ENCODE measurements around the gene HOXD3.
A peak's percentile ranks its signal among the peaks of the same experiment; 100 is the strongest.

The HOXD3 gene

DNA sequence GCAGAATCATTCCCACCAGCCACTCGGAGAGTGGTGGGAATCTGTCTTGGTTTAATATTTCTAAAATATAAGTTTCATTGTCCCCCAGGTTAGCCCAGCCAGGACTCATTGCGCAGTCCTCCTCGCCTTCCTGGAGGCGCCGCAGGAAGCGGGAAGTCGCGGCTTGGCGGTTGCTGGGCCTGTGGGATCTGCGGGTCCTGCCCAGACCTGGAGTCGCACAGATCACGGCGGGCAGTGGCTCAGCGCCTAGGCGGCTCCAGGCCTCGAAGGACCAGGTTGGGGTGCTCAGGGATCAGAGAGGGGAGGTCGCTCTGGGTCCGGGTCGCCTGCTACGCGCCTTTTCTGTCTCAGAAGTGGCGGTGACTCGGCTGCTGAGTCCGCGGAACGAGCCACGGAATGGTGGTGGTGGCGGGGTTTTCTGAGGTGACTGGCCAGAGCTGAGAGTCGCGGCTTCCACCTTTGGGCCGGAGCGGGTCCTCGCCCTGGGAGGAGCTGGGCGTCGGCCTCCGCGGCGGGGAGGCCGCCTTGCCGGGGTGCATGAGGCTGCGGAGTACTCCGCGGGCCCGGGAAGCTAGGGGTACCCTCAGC, 2.6 kb downstream of the HOXD3 start:
- Histone ChIP-seq H3K27me3 (peaks cover 0 to 82% of the 10 kb centered on the region in 2 donors), H3K4me1 (peaks cover 0 to 54% (median 37%) of the 10 kb centered on the region in 4 donors), H3K9me3 (peaks cover 0 to 7% (median 0%) of the 10 kb centered on the region in 3 donors), H3K27ac (no peak overlapping the region), H3K36me3 (peaks cover 0 to 8% (median 0%) of the 10 kb centered on the region in 3 donors), H3K4me3 (peak overlapping the region; percentile 28 to 41)
- intact Hi-C loops (cut with DNase I; ENCODE audit: low total_unique reads): loop anchor here (10.0 kb wide), 1 partner anchor 95 kb away; no protein-coding TSS in a partner anchor
- TF ChIP-seq, protein P1, sequence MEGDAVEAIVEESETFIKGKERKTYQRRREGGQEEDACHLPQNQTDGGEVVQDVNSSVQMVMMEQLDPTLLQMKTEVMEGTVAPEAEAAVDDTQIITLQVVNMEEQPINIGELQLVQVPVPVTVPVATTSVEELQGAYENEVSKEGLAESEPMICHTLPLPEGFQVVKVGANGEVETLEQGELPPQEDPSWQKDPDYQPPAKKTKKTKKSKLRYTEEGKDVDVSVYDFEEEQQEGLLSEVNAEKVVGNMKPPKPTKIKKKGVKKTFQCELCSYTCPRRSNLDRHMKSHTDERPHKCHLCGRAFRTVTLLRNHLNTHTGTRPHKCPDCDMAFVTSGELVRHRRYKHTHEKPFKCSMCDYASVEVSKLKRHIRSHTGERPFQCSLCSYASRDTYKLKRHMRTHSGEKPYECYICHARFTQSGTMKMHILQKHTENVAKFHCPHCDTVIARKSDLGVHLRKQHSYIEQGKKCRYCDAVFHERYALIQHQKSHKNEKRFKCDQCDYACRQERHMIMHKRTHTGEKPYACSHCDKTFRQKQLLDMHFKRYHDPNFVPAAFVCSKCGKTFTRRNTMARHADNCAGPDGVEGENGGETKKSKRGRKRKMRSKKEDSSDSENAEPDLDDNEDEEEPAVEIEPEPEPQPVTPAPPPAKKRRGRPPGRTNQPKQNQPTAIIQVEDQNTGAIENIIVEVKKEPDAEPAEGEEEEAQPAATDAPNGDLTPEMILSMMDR (IDR thresholded peaks at IDR 0.05): no peak
- no peak for DNase-seq

DNA sequence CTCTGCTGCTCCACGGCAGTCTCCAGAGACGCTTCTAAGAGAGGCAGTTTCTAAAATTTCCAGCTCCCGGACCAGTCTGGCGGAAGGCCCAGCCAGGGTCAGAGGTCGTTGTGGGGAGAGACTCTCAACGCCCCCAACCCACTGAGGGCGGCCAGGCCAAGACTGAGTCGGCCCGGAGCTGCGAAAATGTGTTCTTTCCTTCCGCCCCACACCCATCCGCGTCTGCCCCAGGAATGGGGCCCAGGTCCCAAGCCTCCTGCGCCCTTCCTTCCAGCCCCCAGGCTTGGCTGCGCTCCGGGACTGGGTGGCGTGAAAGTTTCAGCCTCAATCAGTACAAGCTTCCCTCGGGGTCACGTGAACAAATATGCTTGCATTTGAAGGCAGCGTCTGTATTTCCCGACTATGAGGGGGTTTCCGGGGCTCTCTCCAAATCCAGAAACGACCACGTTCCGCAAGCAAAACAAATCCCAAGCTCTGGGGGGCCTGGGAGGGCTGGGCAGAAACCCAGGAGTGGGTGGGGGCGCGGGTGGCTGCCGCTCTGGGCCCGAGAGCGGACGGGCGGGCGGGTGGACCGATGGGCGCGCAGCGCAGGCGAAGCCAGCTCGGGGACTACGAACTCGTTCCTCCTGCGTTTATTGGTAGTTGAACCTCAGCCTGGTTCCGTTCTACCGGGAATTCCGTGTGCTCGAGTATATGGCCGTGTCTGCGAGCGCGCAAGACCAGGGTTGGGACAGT, 3.3 kb downstream of the HOXD3 start:
- peak overlapping the region; percentile 28 to 41 for H3K4me3 ChIP-seq
- intact Hi-C loops (cut with DNase I; ENCODE audit: low total_unique reads): no loop called here
- H3K27ac ChIP-seq: no peak overlapping the region
- peaks cover 0 to 4% (median 0%) of the 10 kb centered on the region in 3 donors for H3K36me3 ChIP-seq
- DNase-seq: no peak
- H3K9me3 ChIP-seq: peaks cover 0 to 7% (median 0%) of the 10 kb centered on the region in 3 donors
- H3K27me3 ChIP-seq: peaks cover 0 to 86% of the 10 kb centered on the region in 2 donors
- TF ChIP-seq, protein P1 (IDR thresholded peaks at IDR 0.05): no peak
- peaks cover 0 to 61% (median 40%) of the 10 kb centered on the region in 4 donors for H3K4me1 ChIP-seq

DNA sequence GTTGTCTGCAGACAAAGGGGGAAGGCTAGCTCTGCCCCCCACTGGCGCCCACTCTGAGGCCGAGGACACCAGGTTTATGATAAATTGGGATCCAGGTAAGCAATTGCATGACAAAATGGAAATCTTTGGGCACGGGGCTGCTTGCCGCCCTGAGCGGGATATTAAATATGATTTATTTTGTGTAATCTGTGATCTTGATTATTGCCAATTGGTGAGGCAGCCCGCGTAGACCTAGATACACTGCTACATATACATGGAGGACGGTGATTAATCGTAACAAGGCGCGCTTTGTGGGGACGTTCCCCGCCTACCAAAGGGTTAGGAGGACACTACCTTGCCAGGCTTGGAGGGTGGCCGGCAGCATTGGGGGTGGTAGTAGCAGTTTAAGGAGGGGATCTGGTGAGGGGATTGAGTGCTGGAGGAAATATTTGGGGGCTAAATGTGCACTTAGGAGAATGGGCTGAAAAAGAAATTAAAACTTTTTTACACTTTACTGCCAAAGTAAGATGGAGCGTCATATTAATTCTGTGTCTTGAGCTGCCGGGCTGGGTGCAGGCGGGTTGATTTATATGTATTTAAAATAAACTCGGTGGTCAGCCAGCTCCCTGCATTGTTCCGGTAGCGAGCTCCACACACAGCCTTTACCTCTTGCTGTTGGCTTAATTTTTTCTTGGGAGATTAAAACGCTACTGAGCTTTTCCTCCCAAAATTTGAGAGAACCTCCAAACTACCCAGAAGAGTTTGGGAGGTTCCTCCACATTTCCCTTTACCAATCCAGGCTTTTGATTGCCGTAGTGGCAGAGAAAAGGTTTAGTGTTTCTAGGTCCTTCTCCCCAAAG, 4.1 kb downstream of the HOXD3 start:
- Histone ChIP-seq H3K36me3 (no peaks in the 10 kb centered on the region), H3K4me1 (peaks cover 0 to 62% (median 41%) of the 10 kb centered on the region in 4 donors), H3K4me3 (peak overlapping the region; percentile 28 to 41), H3K27me3 (peaks cover 0 to 90% of the 10 kb centered on the region in 2 donors), H3K27ac (no peak overlapping the region), H3K9me3 (peaks cover 0 to 7% (median 0%) of the 10 kb centered on the region in 3 donors)
- DNase-seq: no peak
- TF ChIP-seq, protein P1 (IDR thresholded peaks at IDR 0.05): no peak
- intact Hi-C loops (cut with DNase I; ENCODE audit: low total_unique reads): no loop called here

- intact Hi-C loops (cut with DNase I; ENCODE audit: low total_unique reads): no loop called here
- H3K36me3 ChIP-seq: no peaks in the 10 kb centered on the region
- H3K9me3 ChIP-seq: peaks cover 0 to 7% (median 0%) of the 10 kb centered on the region in 3 donors
- H3K4me3 ChIP-seq: peak overlapping the region; percentile 4 to 34
- H3K4me1 ChIP-seq: peaks cover 0 to 60% (median 40%) of the 10 kb centered on the region in 4 donors
- TF ChIP-seq, protein P1 (IDR thresholded peaks at IDR 0.05): no peak
- H3K27me3 ChIP-seq: peaks cover 0 to 82% of the 10 kb centered on the region in 2 donors
- H3K27ac ChIP-seq: no peak overlapping the region
- DNase-seq: no peak
Observed at GRCh38 chr2:176161825-176162626, 4.9 kb downstream of the HOXD3 start.
